HepG2 (cell line): Measurements from ENCODE around the gene FBXL22. TPM values are rescaled to one million over a fixed set of nuclear protein-coding genes. Genes with fewer than 3 reads are reported as not detected.

Experiments used
- ARHGAP35 ChIP-seq: sonication (generic); formaldehyde crosslinking; IDR thresholded peaks from 2 replicates; pipeline ENCODE4 v1.9.0; 2022; ENCODE audit warnings: mild to moderate bottlenecking, inconsistent platforms, moderate library complexity, missing genetic modification reagents, borderline replicate concordance
- ELK4 ChIP-seq: sonication (generic); formaldehyde crosslinking; IDR thresholded peaks from 2 replicates; pipeline ENCODE4 v1.9.0; 2021; ENCODE audit warnings: missing genetic modification reagents, borderline replicate concordance
- MAFG ChIP-seq: sonication (generic); formaldehyde crosslinking; IDR thresholded peaks from 2 replicates; pipeline ENCODE4 v1.5.1; 2020; ENCODE audit warnings: mild to moderate bottlenecking, missing genetic modification reagents
- MIXL1 ChIP-seq: IDR thresholded peaks from 2 replicates; pipeline ENCODE4 v1.6.1; 2016
- RELA ChIP-seq: sonication (generic); formaldehyde crosslinking; IDR thresholded peaks from 2 replicates; pipeline ENCODE4 v1.4.0; 2020; ENCODE audit warnings: missing genetic modification reagents
- SP4 ChIP-seq: sonication (generic); formaldehyde crosslinking; IDR thresholded peaks from 2 replicates; pipeline ENCODE4 v1.8.1; 2023; ENCODE audit warnings: mild to moderate bottlenecking, missing genetic modification reagents
- ZFP91 ChIP-seq: sonication (generic); formaldehyde crosslinking; IDR thresholded peaks from 2 replicates; pipeline ENCODE4 v1.9.0; 2022; ENCODE audit warnings: missing genetic modification reagents, mild to moderate bottlenecking, borderline replicate concordance
- ZNF160 ChIP-seq: sonication (generic); formaldehyde crosslinking; IDR thresholded peaks from 2 replicates; pipeline ENCODE4 v1.8.0; 2022; ENCODE audit warnings: mild to moderate bottlenecking, inconsistent platforms, missing genetic modification reagents
- ZNF280B ChIP-seq: sonication (generic); formaldehyde crosslinking; IDR thresholded peaks from 2 replicates; pipeline ENCODE4 v1.5.0; 2020; ENCODE audit warnings: missing genetic modification reagents, mild to moderate bottlenecking, borderline replicate concordance
- ZNF317 ChIP-seq: sonication (generic); formaldehyde crosslinking; IDR thresholded peaks from 2 replicates; pipeline ENCODE4 v1.5.0; 2020; ENCODE audit warnings: mild to moderate bottlenecking, missing genetic modification reagents
- ZNF407 ChIP-seq: sonication (generic); formaldehyde crosslinking; IDR thresholded peaks from one replicate; pipeline ENCODE4 v1.5.1; 2020; ENCODE audit warnings: mild to moderate bottlenecking, missing genetic modification reagents; ENCODE audit errors: not compliant biosample characterization
- ZNF512 ChIP-seq: sonication (generic); formaldehyde crosslinking; IDR thresholded peaks from 2 replicates; pipeline ENCODE4 v1.4.0; 2020; ENCODE audit warnings: mild to moderate bottlenecking, missing genetic modification reagents
- ZNF672 ChIP-seq: sonication (generic); formaldehyde crosslinking; IDR thresholded peaks from 2 replicates; pipeline ENCODE4 v1.8.1; 2022; ENCODE audit warnings: missing genetic modification reagents
- ZNF720 ChIP-seq: sonication (generic); formaldehyde crosslinking; IDR thresholded peaks from 2 replicates; pipeline ENCODE4 v1.4.0; 2020; ENCODE audit warnings: missing genetic modification reagents
- ZNF878 ChIP-seq: sonication (generic); formaldehyde crosslinking; IDR thresholded peaks from 2 replicates; pipeline ENCODE4 v1.8.1; 2023; ENCODE audit warnings: mild to moderate bottlenecking, missing genetic modification reagents, moderate library complexity
- polyA plus RNA-seq, 8 experiments: library from polyadenylated mRNA; depleted of rRNA in 3 of 8; stranded (reverse) in 7 of 8; unstranded in 1 of 8; fragments of >200 nt; fragmentation: Illumina TruSeq in 4 of 8; extraction: Trizol in 4 of 8; gene quantifications; 2 replicates each; pipeline versions ENCODE4 v1.2.1 to v1.2.3, GENCODE V29; 2011 to 2016; ENCODE audit warnings: low read depth in 4 of 8, missing spikeins in 1 of 8, mixed read lengths in 1 of 8; ENCODE audit not compliant: insufficient read depth in 1 of 8
- total RNA-seq, 5 experiments: library from RNA; depleted of rRNA; stranded (reverse); fragments of >200 nt; fragmentation: Illumina TruSeq; extraction: Trizol; gene quantifications; 2 replicates each; pipeline ENCODE4 v1.2.3, GENCODE V29; 2016; ENCODE audit warnings: low read depth in 1 of 5

FBXL22 gene
- total and polyA plus RNA-seq, 2 of the 13 experiments (the other 11 are each of a cell fraction or from before 2014, with no cell fraction given): 0.15 to 0.33 TPM

GRCh38 chr15:63600616-63601025 is 3.4 kb downstream of the FBXL22 start (continued):
- peak; percentile 76; the same call in 1 of the 2 replicates for TF ChIP-seq ZNF280B (CRISPR knock-in tag)
- TF ChIP-seq ZNF878 (CRISPR knock-in tag): no peak
- TF ChIP-seq ZNF407: peak; percentile 74
- 0 out of 2 replicates have a peak, but pooled peaks have one; percentile 11 for TF ChIP-seq SP4 (CRISPR knock-in tag)
- TF ChIP-seq ELK4: no peak
- TF ChIP-seq RELA (CRISPR knock-in tag): no peak
- TF ChIP-seq ZNF720 (CRISPR knock-in tag): no peak
- TF ChIP-seq ZFP91 (CRISPR knock-in tag): peak; percentile 23; the same call in 1 of the 2 replicates
- no peak for TF ChIP-seq ZNF512 (CRISPR knock-in tag)
- no peak for TF ChIP-seq MAFG (CRISPR knock-in tag)
- TF ChIP-seq MIXL1 (CRISPR knock-in tag): peak; percentile 30; the same call in 1 of the 2 replicates
- 0 out of 2 replicates have a peak, but pooled peaks have one; percentile 33 for TF ChIP-seq ZNF672
- peak; percentile 58; the same call in 1 of the 2 replicates for TF ChIP-seq ZNF160 (CRISPR knock-in tag)
- no peak for TF ChIP-seq ARHGAP35 (CRISPR knock-in tag)
- TF ChIP-seq ZNF317 (CRISPR knock-in tag): no peak
